Activated naive CD8-positive, alpha-beta T cell treated with anti-CD3 and anti-CD28 coated beads, Interleukin-2, amount 50 U/mL, for 16 hours (primary cell): ENCODE results near the gene LAMB3.

ENCODE experiments used
- DNase-seq: peaks from one replicate; pipeline ENCODE4 v3.0.0-alpha.2; 2020; ENCODE audit warnings: low read depth, low spot score

LAMB3 gene

DNA sequence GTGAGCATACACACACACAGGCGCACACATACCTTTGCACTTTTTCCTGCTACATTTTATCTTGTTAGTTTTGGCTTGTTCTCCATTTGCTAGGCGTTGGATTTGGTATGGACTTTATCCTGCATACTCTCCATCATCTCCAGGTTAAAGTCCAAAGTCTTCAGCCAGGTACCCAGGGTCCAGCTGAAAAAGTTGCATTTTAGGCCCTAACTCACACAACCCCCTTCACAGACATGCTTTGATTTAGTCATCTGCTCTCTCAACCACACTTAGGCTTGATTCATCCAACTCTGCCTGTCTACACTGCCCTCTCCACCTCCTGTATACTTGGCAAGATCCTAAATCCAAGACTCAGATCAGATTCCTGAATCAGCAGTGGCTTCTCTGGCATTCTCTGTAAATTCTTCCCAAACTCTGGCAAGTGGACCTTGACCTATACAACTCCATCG, 10.7 kb upstream of the LAMB3 start:
- DNase-seq: no peak

DNA sequence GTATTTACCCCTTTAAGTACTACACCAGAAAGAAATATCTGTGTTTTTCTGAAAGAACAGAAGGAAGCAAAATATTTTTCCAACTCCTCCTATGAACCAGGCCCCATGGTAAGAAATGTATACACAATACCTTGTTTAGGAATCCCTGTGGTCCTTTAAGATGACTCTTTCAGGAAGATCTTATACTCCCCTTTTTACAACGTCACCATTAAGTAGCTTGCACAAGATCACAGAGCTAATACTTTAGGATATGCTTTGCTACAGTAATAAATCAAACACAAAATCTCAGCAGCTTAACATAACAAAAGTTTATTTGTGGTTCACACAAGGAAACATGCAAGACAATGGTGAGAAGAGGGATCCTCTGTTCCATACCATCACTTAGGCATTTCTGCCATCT, 8.8 kb upstream of the LAMB3 start:
- DNase-seq: no peak

DNA sequence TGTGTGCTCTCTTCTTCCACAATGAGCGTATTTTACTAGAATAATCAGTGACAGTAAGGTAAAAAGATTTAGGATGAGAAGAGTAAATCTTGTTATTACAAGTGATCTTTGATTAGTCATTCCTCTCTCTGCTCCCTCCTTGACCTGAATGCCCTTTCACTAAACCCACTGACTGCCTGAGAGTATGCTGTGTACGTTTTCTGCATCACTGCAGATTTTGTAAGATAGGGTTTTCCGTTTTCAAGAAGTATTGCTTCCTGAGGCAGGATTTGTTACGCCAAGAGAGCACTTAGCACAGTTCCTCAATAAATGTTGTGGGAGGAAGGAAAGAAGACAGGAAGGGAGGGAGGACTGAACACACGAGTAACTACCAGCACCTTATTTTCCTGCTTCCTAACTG, 7.7 kb upstream of the LAMB3 start:
- no peak for DNase-seq

DNA sequence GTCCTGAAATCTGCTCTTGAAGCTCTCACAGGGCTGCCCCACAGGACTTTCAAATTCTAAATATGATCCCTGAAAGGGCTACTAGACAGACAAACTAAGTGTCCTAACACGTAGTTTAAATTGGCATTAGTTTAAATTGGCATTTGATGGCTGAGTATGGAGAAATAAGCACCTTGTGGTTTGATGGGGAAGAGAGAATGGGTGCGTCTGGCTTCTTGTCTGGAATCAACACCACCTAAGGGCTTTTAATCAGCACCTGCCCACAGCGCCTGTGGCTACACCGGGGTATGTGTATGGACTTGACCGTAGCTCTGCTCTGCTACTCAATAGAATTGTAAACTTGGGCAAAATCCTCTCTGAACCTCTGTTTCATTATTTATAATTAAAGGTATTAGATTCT, 5.7 kb upstream of the LAMB3 start:
- no peak for DNase-seq

DNA sequence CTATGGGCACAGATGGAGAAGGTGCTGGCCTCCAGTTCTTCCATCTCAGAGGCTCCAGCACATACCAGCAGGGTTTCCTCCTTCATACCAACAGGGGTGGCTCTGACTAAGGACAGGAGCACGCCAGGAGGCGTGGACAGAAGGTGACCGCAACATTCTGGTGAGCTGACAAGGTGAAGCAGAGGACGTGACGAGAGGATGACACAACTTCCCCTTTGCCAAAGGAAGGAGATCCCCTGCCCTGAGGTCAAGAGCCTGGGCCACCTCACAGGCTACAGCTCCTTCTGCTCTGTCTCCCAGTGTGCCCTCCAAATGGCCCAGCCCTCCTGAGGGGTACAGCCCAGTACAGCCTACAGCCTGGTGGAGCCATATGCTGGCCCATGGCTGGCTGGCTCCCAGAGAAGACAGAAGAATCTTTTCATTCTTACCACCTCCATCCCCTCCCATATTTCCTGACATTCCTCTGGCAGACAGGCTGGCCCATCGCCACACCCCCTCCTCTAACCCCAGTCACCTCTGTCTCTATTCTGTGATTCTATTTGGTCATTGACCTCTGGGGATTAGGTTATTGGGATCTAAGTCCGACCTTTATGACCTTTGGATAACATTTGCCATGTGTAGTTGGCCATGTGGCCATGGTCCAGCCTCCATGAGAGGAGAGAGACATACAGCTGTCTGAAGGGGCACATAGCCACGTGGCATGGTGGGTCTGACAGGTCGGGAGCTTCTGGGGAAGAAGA, 5.1 kb upstream of the LAMB3 start:
- DNase-seq: no peak

DNA sequence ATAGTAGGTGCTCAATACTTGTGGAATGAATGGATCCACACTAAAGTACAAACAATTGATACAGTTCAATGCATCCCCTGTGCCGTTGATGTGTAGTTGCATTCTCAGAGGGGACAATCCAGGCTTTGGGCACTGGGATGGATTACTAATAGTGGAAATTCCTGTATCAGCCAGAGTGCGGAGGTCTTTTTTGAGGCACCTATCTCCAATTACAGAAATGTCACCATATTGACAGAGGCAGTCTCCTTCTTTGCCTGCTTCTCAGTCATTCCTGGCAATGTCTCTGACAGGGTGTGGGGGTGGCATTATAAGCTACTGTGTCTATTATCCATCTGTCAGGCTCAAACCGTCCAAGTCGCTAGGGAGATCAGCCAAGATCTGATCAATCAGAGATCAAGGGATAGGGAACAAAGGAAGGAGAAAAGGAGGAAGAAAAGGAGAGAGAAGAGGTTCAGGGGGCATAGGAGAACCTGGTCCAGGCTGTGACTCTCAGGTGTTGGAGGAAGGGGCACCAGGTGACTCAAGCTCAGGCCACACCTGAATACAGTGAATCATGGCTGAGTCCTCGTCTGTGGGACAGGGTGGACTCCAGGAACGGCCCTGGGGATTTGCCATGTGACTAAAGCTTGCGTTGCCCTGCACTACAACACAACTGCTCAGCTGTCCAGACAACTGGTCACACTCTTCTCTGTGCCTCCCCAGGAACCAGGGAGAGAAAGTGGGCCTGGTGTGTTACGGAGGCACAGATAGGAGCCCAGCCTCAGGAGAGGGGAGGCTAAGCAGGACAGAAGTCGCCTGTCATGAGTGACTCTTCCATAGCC, 3.4 kb upstream of the LAMB3 start:
- DNase-seq: no peak

DNA sequence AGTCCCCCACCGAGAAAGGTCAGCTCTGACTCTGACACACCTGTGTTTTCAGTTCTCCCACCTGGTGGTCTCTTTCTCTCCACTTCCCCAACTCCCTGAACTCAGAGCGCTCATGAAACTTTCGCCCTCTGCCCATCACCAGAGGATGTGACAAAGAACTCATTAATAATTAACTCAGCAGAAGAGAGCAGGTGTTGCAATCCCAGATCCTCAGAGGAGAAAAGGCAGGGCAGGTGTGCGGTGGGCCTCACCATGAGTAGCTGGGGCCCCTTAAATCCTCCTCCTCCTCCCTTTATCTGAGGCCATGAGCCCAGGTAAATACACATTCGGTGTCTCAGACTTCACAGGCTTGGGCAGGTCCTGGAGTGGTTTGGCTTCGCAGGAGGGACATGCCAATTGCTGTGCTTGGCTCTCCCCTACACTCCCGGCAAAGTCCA, 1.7 kb upstream of the LAMB3 start:
- DNase-seq: no peak

DNA sequence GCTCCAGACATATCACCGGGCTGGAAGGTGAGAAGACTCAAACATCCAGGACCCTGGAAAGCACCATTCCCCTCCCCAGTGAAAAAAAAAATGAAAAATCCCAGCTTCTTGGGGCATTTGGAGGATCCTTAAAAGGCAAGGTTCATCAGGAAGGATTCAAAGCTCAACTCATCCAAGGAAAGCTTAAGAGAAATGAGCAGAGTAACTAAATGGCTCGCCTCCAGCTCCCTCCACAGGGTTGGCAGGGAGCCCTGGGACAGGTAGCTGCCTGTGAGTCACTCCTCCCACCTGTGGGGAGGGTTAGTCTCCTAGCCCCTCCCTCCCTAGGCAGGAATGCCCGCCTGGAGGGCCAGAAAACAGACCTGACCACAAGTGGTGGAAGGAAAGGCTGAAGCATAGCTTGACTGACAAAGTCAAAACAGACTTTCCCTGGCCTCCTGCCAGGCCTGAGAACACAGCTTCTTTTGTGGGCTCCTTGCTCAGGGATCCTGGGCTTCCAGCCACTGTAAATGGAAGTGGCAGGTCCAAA, 712 bp upstream of the LAMB3 start:
- no peak for DNase-seq

DNA sequence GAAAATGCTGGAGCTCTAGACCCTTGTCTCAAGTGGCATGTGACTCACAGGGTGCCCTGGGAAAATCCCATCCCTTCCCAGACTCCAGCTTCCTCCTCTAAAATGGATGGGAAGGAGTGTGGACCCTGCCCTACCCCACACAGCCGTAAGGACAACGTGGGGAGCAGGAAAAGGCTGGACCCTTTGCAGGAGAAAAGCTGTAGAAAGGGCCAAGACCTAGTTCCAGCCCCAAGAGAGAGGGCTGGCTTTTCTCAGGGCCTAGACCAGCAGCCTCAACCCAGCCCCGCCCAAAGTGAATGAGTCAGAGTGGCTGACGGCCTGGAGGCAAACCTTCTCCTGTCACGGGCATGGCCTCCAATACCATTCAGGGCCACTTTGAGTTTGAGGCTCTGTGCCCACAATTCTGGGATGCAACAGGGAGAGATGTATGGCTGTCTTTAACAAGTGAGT, 1.1 kb downstream of the LAMB3 start:
- no peak for DNase-seq

DNA sequence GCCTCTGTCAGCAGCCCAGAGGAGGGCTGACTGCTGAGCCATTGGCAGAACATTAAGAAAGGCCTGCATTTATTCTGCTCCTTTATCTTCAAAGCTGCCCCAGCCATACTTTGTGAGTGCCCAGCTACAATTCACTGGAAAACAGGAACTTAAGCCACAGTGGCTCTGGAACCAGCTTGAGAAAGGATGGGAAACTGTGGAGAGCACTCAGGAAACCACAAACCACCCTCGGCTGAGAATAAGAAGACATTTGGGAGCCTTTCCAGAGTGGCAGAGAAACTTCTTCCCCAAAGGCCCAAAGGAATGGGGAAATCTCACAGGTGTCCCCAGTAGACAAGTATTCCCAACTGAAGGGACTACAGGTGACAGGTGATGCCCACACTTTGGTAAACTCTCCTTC, 1.8 kb downstream of the LAMB3 start:
- DNase-seq: no peak

DNA sequence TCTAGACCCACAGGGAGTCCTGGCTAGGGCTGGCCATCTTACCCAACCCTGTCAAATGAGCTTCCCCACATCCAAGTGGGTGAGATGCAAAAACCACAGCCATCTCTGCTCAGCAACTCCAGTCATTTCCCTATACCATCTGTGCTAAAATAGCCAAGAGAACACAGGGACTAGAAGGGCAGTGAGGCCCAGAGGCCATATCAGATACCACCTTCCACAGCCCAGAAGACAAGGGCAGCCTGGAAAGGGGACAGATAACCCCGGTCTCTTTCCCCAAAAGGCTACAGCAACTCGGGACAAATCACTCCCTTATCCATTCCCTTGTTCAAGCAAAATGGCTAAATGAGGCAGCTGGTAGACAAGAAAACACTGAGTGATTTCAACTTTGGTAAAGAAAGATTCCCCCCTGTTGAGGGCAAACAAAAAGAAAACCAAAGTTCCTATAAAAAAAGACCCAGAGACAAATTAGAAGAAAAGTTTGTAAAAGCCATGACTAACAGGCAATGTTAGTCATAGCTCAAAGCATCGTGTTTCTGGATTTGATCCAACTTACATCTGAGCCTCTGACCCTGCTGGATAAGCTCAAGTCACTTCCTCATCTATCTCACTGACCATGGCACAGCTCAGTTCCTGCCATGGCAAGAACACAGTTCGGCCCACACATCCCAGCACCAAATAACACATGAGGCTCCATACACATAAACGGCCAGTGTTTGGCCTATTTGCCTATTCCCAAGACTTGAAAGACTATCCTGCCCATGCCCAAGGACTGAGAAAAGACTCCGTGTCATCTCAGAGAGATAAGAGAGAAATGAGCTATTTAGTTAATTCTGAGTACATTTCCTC, 3.1 kb downstream of the LAMB3 start:
- no peak for DNase-seq

DNA sequence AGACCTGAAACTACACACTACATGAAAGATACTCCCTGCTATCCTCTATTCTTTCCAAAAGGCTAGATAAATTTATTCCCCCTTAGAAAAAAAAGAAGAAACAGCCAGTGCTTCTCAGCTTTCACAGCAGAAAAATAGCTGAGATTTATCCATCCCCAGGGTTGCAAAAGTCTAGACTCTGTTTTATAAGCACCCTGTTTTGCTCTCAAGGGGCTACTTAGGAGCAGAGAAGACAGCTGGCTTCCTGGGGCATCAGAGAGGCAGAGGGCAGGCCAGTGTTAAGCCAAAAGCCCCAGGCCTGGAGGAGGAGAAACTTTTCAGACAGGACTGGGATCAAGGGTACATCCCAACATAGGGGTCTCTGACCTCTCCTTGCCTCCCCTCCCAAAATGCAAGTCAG, 3.9 kb downstream of the LAMB3 start:
- DNase-seq: no peak

DNA sequence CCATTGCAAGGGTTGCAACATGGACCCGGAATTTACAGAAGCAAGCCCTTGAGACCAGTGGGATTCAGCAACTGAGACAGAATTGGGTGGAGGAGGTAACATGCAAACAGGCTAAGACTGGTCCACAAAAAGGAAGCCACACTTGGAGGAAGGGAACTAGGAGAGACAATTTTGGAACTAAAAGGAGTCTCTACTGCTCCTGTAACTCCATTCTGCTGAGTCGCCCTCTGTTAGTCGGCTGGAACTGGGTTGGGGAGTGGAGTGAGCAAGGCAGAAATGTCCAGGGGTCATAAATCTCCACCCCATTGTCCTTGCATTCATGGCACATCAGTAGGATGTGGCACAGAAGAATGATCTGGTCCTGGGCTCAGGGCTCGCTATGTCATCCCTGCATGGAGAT, 5.1 kb downstream of the LAMB3 start:
- no peak for DNase-seq

DNA sequence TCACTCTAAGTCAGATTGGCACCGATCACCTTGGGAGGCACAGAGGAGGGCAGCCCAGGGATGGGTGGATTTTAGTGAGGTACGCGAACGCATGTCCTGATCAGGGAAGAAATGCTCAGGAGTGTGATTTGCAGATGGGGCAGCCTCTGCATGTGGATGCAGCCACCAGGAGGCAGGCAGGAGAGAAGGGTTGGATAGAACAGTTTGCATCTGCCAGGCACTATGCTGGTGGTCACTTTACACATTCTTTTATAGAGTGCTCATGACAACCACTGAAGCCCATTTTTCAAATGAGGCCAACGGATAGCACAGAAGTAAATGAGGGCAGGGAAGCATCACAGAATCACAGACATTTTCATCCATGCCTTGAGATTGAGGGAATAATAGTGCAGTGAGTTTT, 5.7 kb downstream of the LAMB3 start:
- DNase-seq: no peak

DNA sequence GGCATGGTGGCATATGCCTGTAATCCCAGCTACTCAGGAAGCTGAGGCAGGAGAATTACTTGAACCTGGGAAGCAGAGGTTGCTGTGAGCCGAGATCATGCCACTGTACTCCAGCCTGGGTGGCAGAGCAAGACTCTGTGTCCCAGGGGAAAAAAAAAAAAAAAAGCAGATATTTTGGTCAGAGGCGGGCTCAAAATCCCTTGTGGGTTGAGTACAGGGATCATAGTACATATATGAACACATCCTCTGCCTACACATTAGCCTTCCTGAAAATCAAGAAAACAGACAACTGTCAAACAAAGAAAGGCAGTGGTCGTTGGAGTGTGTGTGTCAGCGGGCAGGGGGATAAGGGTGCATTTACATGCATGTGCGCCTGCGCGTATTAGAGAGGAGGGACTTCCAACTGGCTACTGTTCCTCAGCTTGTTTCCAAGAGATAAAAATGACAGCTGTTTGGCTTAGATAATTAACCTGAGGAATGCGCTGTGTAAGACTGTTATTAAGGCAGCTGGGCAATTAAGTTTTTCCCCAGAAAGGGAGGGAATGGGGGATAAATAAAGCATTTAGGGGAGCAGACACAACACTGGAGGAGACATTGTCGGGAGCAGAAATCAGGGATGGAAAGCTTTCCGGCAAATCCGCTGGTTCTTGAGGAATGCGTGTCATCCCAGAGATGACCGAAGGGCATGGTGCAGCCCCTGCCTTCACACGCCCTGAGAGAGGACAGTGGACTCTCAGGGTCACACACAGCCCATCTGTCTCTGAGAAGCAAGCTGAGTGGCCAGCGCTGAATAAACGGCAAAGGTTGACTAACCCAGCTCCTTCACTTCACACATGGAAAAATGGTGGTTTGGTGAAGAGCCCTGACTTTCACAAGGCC, 6.4 kb downstream of the LAMB3 start:
- DNase-seq: no peak

DNA sequence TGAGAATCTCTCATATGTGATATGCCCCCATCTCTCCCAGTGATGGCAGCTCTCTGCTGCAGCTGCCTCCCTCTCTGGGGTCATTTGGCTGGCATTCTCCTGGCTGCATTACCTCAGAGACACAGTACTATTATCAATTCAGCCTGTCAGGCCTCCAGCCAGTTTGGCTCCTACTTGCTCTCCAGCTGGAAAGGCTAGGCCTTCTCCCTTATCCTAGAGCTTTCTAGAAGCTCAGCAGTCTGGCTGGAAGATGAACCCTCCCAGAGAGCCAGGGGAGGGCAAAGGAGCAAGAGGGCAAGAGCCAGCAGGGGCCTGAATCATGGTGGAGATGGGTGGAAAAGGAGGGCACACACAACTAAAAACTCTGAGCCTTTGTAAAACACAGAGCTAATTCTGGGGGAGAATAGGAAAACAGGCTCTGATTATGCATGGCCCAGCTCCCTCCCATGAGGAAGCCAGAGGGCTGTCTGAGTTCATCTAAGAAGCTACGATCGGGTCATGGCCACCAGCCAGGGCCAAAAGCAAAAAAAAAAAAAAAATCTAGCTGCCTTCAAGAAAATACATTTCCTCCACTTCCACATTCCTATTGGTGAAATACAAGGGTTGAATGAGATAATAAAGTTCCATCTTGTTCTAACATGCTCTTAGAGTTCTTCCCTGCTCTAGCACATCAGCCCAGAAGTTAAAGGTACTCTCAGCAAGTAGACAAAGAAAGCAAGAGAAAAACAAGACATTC, 8.8 kb downstream of the LAMB3 start:
- DNase-seq: no peak

DNA sequence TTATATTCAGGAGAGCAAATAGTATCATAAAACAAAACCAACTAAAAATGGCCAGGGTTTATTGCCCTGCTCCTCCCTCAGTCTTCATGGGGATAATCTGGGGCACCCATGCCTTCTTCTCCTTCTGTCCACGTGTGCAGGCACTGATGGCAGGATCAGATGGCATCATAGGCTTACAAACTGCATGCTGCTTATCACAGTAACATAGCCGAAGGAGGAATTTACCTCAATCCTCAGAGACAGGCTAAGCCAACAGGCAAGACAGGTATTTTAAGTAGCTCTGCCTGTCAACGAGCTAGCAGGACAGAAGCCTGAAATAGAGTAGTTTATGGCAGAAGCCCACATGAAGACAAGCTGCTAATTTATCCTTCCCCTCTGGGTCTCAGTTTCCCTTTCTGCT, 9.4 kb downstream of the LAMB3 start:
- DNase-seq: no peak

DNA sequence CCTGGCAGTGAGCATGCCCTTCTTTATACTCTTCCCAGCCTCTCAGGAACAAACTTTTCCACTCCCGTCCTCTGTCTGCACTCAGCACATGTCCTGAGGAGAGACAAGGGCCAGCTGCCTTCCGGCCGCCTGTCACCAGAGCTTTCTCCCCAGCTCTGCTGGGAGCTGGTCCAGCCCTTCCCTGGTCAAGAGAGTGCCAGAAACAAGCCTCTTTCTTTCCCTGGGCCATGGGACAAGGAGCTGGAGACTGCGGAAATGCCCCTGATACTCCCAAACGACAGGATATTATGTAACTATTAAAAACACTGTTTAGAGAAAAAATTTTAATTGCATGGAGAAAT, 10.4 kb downstream of the LAMB3 start:
- no peak for DNase-seq

DNA sequence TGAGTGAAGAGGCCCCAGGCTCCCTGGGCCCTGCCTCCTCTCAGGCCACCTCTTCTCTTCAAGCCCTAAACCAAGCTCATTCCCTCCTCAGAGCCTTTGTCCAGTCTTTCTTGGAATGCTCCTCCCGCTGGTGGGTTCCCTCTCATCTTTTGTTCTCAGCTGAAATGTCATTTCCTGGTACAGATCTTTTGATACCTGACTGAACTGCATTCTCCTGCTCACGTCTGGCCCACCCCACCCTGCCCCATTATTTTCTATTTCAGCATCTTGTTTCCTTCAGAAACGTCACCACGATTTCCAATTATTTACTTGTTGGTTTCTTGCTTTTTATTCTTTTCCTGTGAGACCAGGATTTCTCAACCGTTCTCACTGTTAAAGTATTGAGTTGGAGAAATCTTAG, 16.4 kb downstream of the LAMB3 start:
- no peak for DNase-seq

DNA sequence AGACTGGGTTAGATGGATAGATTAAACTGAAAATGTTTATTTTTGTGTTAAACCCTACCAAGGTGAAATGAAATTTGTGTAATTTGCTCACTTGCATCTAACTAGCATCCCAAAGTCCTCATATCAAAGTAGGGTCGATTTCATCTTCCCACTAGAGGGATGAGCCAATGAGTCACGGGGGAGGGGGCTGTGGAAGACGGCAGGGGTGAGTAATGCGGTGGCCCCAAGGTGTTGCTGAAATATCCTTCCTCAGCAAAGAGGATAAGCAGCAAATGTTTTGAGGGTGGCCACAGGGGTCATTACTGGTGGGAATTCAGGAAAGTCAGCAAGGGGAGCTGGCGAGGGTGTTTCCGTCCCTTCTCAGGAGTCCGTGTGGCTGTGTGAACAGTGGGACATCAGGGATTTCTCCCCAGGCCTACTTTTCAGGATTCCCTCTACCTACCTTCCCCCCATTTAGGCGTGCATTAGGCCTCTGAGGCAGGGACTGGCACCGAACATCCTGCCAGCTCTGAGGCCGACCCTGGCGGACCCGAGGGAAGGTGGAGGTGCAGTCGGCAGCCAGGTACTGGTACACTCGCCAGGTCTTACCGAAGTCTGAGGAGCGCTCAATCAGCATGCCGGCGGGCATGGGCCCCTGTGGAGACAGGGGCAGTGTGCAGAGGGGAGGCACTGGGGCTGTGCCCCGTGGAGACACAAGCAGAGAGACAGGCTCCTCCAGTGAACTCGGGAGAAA, 18.1 kb downstream of the LAMB3 start:
- no peak for DNase-seq
